GM23338 (cell line): ENCODE measurements around the gene VENTX.

Experiments
- CTCF ChIP-seq, 2 experiments: fragments of 200-600 bp in 1 of 2; sonication (generic) in 1 of 2; conservative IDR thresholded peaks; 2 replicates each; pipeline versions ENCODE4 v1.5.1 to v1.6.1; 2016 to 2017; ENCODE audit warnings: antibody characterized with exemption in 2 of 2, low read depth in 2 of 2, mild to moderate bottlenecking in 2 of 2, moderate library complexity in 1 of 2
- EZH2 ChIP-seq: fragments of 200-600 bp; sonication (generic); IDR thresholded peaks from one replicate; pipeline ENCODE4 v1.8.0; 2017; ENCODE audit warnings: antibody characterized with exemption, mild to moderate bottlenecking, low read depth; ENCODE audit not compliant: unreplicated experiment
- EZH2phosphoT487 ChIP-seq: fragments of 200-600 bp; sonication (generic); IDR thresholded peaks from one replicate; pipeline ENCODE4 v1.8.1; 2018; ENCODE audit warnings: antibody characterized with exemption; ENCODE audit not compliant: unreplicated experiment
- POLR2AphosphoS5 ChIP-seq: IDR thresholded peaks from 2 replicates; pipeline ENCODE4 v1.6.1; 2016; ENCODE audit warnings: antibody characterized with exemption, low read depth
- REST ChIP-seq: IDR thresholded peaks from one replicate; pipeline ENCODE4 v1.6.1; 2018; ENCODE audit warnings: antibody characterized with exemption; ENCODE audit not compliant: unreplicated experiment
- ZNF114 ChIP-seq: fragments of 250-450 bp; sonication (Bioruptor Pico); IDR thresholded peaks from 2 replicates; pipeline ENCODE4 v1.5.0; 2020; ENCODE audit warnings: mild to moderate bottlenecking, moderate library complexity

- TF ChIP-seq CTCF (conservative IDR thresholded peaks at IDR 0.05; ENCODE audit: low read depth in 2 of 2) (no peak; a peak in 1 of 4 replicates), POLR2AphosphoS5 (no peak), REST (no peak), EZH2 (no peak), EZH2phosphoT487 (no peak), ZNF114 (CRISPR knock-in tag) (no peak)
Observed at GRCh38 chr10:133249094-133249780, 11.6 kb downstream of the VENTX start.
